Adipocyte (in vitro differentiated cells): ENCODE measurements around the gene FILIP1.

Source experiments
- DNase-seq: peaks from one replicate; pipeline ENCODE4 v3.0.0-alpha.2; 2015; ENCODE audit warnings: low read depth
- H3K27me3 ChIP-seq: replicated peaks from 2 replicates; pipeline ENCODE4 v1.7.0; 2013; ENCODE audit warnings: mild to moderate bottlenecking, low read length, moderate library complexity; ENCODE audit not compliant: control insufficient read depth, insufficient read depth
- H3K36me3 ChIP-seq: 2 replicates; pipeline ENCODE4 v1.7.0; 2013; ENCODE audit warnings: low read length, mild to moderate bottlenecking, moderate library complexity; ENCODE audit not compliant: control insufficient read depth, insufficient read depth, severe bottlenecking
- H3K4me1 ChIP-seq: 2 replicates; pipeline ENCODE4 v1.7.0; 2013; ENCODE audit warnings: mild to moderate bottlenecking, low read length, moderate library complexity; ENCODE audit not compliant: control insufficient read depth, insufficient read depth
- H3K4me3 ChIP-seq: 2 replicates; pipeline ENCODE4 v1.7.0; 2013; ENCODE audit warnings: mild to moderate bottlenecking, low read length, moderate library complexity
- H3K9ac ChIP-seq: 2 replicates; pipeline ENCODE4 v1.7.0; 2013; ENCODE audit warnings: mild to moderate bottlenecking, low read length, moderate library complexity
- H3K9me3 ChIP-seq: 2 replicates; pipeline ENCODE4 v1.7.0; 2013; ENCODE audit warnings: mild to moderate bottlenecking, low read length, moderate library complexity; ENCODE audit not compliant: control insufficient read depth

Gene FILIP1

GRCh38 chr6:75301537-75301936 lies 192.1 kb downstream of the FILIP1 start:
- no peaks in the 10 kb centered on the region for H3K9me3 ChIP-seq
- no peak for DNase-seq
- H3K4me1 ChIP-seq, result peaks cover 10% of the 10 kb centered on the region
- no peaks in the 10 kb centered on the region for H3K27me3 ChIP-seq
- H3K4me3 ChIP-seq, result no peak overlapping the region
- no peaks in the 10 kb centered on the region for H3K36me3 ChIP-seq
- no peak overlapping the region for H3K9ac ChIP-seq

GRCh38 chr6:75301088-75301487 lies 192.5 kb downstream of the FILIP1 start:
- Histone ChIP-seq H3K9me3 (no peaks in the 10 kb centered on the region), H3K36me3 (no peaks in the 10 kb centered on the region), H3K27me3 (no peaks in the 10 kb centered on the region), H3K9ac (no peak overlapping the region), H3K4me3 (no peak overlapping the region), H3K4me1 (peaks cover 10% of the 10 kb centered on the region)
- DNase-seq, result no peak

DNA sequence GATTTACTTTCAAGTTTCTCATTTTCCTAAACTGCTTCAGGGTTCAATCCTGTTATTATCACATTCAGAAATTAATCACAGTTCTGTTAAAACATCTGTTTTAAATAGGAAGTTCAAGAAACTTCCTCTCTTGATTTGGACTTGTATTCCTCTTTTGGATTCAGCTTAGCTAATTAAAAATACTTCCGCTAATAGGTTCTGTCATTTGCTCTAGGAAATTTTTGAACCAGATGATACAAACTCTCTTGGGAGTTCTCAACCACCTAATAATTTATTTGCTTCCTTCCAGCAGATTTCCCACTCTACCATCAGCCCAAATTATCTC lies 193.1 kb downstream of the FILIP1 start:
- Histone ChIP-seq H3K4me1 (peaks cover 10% of the 10 kb centered on the region), H3K4me3 (no peak overlapping the region), H3K27me3 (no peaks in the 10 kb centered on the region), H3K9ac (no peak overlapping the region), H3K9me3 (no peaks in the 10 kb centered on the region), H3K36me3 (no peaks in the 10 kb centered on the region)
- no peak for DNase-seq

DNA sequence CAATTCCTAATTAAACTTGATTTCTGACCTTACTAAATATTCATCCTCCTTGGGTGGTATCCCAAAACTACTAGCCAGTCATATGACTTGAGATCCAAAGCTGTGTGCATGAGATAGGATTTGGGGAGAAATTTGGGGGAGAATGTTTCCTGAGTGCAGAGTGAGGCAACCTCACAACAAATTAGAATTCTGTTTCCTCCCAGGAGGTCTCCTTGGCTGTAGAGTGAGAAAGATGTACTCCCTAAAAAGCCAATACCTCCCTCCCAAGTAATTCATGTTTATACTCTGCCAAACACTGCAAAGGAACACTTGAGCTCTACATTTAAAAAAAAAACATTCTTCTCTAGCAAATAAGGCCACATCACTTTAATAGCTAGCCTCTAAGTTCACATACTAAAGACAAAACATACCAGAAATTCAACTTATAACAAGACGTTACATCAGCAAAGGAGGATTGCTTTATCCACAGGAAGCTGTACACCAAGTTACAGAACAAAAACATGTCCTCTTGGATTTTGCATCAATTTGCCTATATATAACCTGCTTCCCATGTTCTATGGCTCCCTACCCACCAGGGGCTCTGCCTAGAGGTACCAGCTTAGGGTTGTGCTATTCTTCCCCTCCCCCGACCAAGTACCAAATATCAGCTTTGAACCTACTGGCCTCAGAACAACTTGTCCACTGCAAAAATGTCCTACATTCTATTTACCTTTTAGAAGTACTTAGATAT lies 193.6 kb downstream of the FILIP1 start:
- no peak overlapping the region for H3K4me3 ChIP-seq
- peaks cover 10% of the 10 kb centered on the region for H3K4me1 ChIP-seq
- H3K27me3 ChIP-seq, result no peaks in the 10 kb centered on the region
- H3K36me3 ChIP-seq, result no peaks in the 10 kb centered on the region
- DNase-seq, result peak; percentile 56
- H3K9me3 ChIP-seq, result no peaks in the 10 kb centered on the region
- no peak overlapping the region for H3K9ac ChIP-seq

DNA sequence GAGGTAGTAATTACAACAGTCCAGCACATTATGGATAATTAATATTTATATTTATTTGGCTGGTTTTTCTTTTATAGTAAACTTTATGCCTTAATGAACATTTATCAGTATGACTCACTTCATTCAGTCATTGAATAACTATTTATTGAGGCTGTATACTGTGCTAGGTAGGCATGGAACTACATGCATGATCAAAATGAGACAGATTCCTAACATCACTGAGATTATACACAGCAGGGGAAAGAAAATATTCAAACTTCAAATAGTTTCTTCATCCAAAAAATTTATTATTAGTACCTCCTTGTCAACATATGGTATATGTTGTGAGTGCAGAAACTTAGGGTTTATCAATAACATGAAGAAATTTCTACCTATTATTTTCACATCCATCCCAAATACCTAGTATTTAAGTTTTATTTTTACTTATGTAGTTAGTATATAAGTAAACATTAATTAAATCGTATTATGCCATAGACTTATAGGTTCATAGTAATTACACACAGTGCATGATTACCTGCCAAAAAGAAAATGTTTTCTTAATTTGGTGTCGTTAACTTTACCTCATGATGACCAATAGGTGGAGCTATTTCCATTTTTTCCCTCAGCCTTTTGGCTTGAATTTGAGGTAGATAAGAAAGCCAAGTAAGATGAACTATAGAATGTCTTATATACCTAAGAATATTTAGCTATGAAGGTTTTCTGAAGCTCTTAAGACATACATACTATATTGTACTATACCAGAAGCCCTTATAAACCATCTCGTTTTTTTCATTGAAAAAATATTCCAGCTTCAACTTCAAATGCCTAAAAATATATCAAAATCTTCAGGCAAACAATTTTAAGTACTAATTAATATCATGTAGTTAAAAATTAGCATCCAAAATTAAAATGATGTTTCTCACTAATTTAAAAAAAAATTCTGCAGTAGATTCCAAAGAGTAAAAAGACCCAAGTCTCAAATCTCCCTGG lies 196.5 kb downstream of the FILIP1 start:
- Histone ChIP-seq H3K27me3 (no peaks in the 10 kb centered on the region), H3K9ac (no peak overlapping the region), H3K36me3 (no peaks in the 10 kb centered on the region), H3K9me3 (no peaks in the 10 kb centered on the region), H3K4me3 (no peak overlapping the region), H3K4me1 (peaks cover 10% of the 10 kb centered on the region)
- DNase-seq, result peak; percentile 86

DNA sequence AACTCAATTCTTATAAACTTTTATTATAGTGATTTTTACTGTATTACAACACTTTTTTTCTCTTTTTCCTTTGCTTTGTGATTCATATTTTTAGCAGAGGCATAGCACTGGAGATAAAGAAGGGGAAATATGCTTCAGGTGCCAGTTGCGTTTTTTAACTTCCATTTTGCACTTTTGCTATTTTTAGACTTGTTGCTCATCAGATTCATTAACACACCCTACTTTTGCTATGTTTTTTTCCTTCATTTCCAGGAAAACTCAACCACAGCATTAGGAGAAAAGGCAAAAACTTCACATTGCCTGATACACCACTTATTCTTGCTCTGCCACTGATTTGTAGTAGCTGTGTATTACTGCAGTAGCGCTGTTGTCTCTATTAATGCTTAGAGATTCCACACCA lies 201.0 kb downstream of the FILIP1 start:
- no peaks in the 10 kb centered on the region for H3K36me3 ChIP-seq
- no peak for DNase-seq
- H3K9ac ChIP-seq, result no peak overlapping the region
- no peaks in the 10 kb centered on the region for H3K9me3 ChIP-seq
- no peaks in the 10 kb centered on the region for H3K27me3 ChIP-seq
- H3K4me1 ChIP-seq, result no peaks in the 10 kb centered on the region
- no peak overlapping the region for H3K4me3 ChIP-seq

DNA sequence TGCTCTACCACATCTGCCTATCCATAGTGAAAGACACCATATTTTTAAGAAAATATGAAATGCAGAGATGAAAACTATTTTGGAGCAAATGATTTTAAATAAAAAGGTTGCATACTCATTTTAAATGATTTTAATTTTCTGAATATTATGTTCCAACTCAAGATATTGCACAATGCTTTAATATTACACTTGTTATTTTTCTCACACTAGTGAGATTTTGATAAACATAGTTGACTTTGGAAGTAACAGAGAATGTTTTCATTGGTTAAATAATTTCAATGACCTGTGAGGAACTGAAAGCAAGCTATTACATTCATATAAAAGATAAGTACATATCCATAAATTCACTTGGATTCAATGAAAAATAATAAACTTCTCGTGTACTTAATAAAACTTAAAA lies 201.9 kb downstream of the FILIP1 start:
- no peak for DNase-seq
- H3K4me3 ChIP-seq, result no peak overlapping the region

GRCh38 chr6:75291331-75291730 lies 202.3 kb downstream of the FILIP1 start:
- Histone ChIP-seq H3K4me1 (peaks cover 2% of the 10 kb centered on the region), H3K27me3 (no peaks in the 10 kb centered on the region), H3K9me3 (no peaks in the 10 kb centered on the region), H3K4me3 (no peak overlapping the region), H3K36me3 (no peaks in the 10 kb centered on the region), H3K9ac (no peak overlapping the region)
- DNase-seq, result no peak

More for the DNA sequence above, 201.9 kb downstream of the FILIP1 start:
- H3K9me3 ChIP-seq, result no peaks in the 10 kb centered on the region
- H3K9ac ChIP-seq, result no peak overlapping the region
- no peaks in the 10 kb centered on the region for H3K36me3 ChIP-seq
- no peaks in the 10 kb centered on the region for H3K4me1 ChIP-seq
- no peaks in the 10 kb centered on the region for H3K27me3 ChIP-seq

DNA sequence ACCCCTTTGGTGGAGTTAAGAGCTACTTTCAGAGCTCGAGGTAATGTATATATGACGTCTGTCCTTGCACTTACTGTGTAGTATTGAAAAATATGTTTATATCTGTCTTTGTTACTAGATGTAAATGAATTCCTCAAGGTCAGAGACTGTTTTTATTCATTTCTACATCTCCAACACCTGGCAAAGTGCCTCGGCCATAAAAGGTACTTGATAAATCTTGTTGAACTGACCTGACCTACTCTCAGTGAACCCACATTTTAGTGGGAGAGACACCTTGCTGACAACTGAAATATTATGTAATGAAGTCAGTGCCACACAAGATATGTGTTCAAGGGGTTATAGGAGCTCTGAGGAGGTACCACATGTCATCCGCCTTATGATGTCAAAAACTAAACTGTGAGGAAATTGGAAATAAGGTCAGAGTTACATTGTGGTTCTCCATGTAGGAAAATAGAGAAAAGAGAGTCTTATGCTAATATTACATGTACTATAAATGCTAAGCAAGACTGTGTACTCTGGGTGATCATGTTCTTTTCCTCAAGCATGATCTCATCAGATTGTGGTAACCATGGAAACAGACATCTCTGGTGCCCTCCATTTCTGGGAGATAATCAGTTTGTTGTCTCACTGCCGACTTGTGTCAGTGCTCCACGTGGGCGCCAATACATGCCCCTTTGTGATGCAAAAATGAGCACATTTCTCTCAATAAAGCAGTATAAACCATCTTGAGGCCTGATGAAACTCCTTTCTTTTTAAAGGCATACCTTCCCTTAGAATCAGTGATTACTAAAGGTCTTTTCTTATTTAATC lies 203.3 kb downstream of the FILIP1 start:
- no peak overlapping the region for H3K9ac ChIP-seq
- no peak overlapping the region for H3K4me3 ChIP-seq
- H3K9me3 ChIP-seq, result no peaks in the 10 kb centered on the region
- DNase-seq, result no peak
- H3K27me3 ChIP-seq, result no peaks in the 10 kb centered on the region
- peaks cover 11% of the 10 kb centered on the region for H3K4me1 ChIP-seq
- H3K36me3 ChIP-seq, result no peaks in the 10 kb centered on the region

DNA sequence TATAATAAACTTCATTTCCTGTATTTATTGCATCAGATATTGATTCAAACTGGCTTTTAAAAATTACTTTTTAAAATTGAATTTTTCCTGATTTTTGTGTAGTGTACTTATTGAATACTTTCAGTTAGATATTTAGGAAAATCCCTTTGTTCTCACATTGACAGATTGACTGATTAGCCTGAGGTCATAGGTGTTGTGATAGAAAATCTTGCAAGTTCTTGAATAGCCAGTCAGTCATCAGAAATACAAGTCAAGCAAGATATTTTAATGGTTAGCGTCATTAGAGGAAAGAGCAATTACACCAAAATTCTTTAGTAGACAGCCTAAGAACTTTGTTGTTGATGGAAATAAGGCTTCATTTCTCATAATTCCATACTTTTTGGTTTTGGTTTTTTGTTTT lies 205.6 kb downstream of the FILIP1 start:
- no peak overlapping the region for H3K4me3 ChIP-seq
- no peaks in the 10 kb centered on the region for H3K9me3 ChIP-seq
- peaks cover 11% of the 10 kb centered on the region for H3K4me1 ChIP-seq
- no peaks in the 10 kb centered on the region for H3K27me3 ChIP-seq
- DNase-seq, result no peak
- no peak overlapping the region for H3K9ac ChIP-seq
- no peaks in the 10 kb centered on the region for H3K36me3 ChIP-seq

- H3K9ac ChIP-seq, result no peak overlapping the region
- DNase-seq, result no peak
- no peaks in the 10 kb centered on the region for H3K27me3 ChIP-seq
- H3K36me3 ChIP-seq, result no peaks in the 10 kb centered on the region
- H3K4me1 ChIP-seq, result peaks cover 15% of the 10 kb centered on the region
- no peaks in the 10 kb centered on the region for H3K9me3 ChIP-seq
- H3K4me3 ChIP-seq, result no peak overlapping the region
These were observed 206.2 kb downstream of the FILIP1 start for GRCh38 chr6:75287424-75287823.
